Subcutaneous abdominal adipose tissue (tissue), 5 donors: ENCODE measurements around the gene GNAT3.

ENCODE experiments used
- H3K27ac ChIP-seq: one replicate; pipeline ENCODE4 v1.7.0; 2013; ENCODE audit warnings: low read depth, mild to moderate bottlenecking, inconsistent platforms, low read length, moderate library complexity
- H3K27me3 ChIP-seq, 5 donors: one replicate each; pipeline ENCODE4 v1.7.0; 2013; ENCODE audit warnings: low read length in 5 of 5, inconsistent platforms in 1 of 5; ENCODE audit not compliant: control insufficient read depth in 5 of 5, insufficient read depth in 4 of 5
- H3K36me3 ChIP-seq, 5 donors: one replicate each; pipeline ENCODE4 v1.7.0; 2013; ENCODE audit warnings: low read length in 5 of 5; ENCODE audit not compliant: control insufficient read depth in 5 of 5, insufficient read depth in 5 of 5
- H3K4me1 ChIP-seq, 5 donors: one replicate each; pipeline ENCODE4 v1.7.0; 2013; ENCODE audit warnings: low read length in 5 of 5, mild to moderate bottlenecking in 3 of 5, moderate library complexity in 1 of 5; ENCODE audit not compliant: control insufficient read depth in 5 of 5, insufficient read depth in 5 of 5
- H3K4me3 ChIP-seq, 5 donors: one replicate each; pipeline ENCODE4 v1.7.0; 2013; ENCODE audit warnings: low read length in 5 of 5, low read depth in 1 of 5
- H3K9ac ChIP-seq, 5 donors: one replicate each; pipeline ENCODE4 v1.7.0; 2013; ENCODE audit warnings: low read length in 5 of 5, mild to moderate bottlenecking in 4 of 5, moderate library complexity in 3 of 5
- H3K9me3 ChIP-seq, 5 donors: one replicate each; pipeline ENCODE4 v1.7.0; 2013; ENCODE audit warnings: low read length in 5 of 5; ENCODE audit not compliant: control insufficient read depth in 5 of 5
- donor health status: healthy.
- donor health status: healthy.
- donor health status: healthy.
- donor health status: healthy.
- donor health status: healthy.

The GNAT3 gene

DNA sequence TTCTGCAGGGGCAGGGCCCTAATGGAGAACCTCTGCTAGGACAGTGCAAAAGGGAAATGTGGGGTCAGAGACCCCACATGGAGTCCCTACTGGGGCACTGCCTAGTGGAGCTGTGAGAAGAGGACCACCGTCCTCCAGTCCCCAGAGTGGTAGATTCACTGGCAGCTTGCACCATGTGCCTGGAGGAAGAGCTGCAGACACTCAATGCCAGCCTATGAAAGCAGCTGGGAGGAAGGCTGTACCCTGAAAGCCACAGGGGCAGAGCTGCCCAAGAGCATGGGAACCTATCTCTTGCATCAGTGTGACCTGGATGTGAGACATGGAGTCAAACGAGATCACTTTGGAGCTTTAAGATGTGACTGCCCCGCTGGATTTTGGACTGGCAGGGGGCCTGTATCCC is 20.3 kb upstream of the GNAT3 start:
- Histone ChIP-seq H3K9ac (no peak overlapping the region), H3K4me3 (no peak overlapping the region), H3K9me3 (peaks cover 0 to 8% (median 3%) of the 10 kb centered on the region in 5 donors), H3K27me3 (no peaks in the 10 kb centered on the region), H3K27ac (no peak overlapping the region), H3K4me1 (peaks cover 0 to 32% (median 26%) of the 10 kb centered on the region in 5 donors), H3K36me3 (no peaks in the 10 kb centered on the region)

DNA sequence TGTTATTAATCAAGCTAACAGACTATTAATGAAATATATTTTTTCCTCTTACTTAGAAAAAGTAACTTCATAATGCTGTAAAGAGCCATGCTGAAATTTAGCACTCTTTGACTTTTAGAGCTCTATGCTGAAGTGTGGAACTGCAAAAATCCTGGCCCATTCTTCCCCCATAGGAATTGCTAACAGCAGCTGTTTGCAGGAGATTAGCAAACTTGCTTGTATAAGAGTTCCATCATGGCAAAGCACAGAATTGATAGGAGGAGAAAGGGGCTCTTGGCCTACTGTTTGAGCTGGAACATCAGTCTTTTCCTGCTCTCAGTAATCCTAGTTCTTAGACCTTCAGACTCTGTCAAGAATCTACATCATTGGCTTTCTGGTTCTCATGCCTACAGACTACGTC is 18.3 kb upstream of the GNAT3 start:
- Histone ChIP-seq H3K4me3 (no peak overlapping the region), H3K27me3 (no peaks in the 10 kb centered on the region), H3K36me3 (no peaks in the 10 kb centered on the region), H3K9me3 (peaks cover 0 to 8% (median 3%) of the 10 kb centered on the region in 5 donors), H3K4me1 (peaks cover 0 to 31% (median 26%) of the 10 kb centered on the region in 5 donors), H3K9ac (no peak overlapping the region), H3K27ac (peak overlapping the region; percentile 52)

DNA sequence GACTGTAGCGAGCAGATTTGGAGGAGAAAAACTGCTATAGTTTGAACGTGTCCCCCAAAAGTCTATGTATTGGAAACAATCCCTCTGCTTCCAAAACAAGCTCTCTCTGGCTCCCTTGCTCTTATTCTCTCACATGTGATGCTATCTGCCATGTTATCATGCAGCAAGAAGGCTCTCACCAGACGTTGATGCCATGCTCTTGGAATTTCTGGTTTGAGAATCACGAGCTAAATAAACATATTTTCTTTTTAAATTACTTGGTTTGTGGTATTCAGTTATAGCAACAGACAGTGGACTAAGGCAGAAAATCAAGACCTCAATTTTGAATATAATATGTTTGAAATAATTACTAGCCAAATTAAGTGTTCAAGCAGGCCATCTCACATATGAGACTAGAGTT is 17.5 kb upstream of the GNAT3 start:
- Histone ChIP-seq H3K9ac (no peak overlapping the region), H3K27ac (no peak overlapping the region), H3K4me1 (peaks cover 0 to 31% (median 26%) of the 10 kb centered on the region in 5 donors), H3K9me3 (peaks cover 0 to 8% (median 3%) of the 10 kb centered on the region in 5 donors), H3K36me3 (no peaks in the 10 kb centered on the region), H3K4me3 (no peak overlapping the region), H3K27me3 (no peaks in the 10 kb centered on the region)

DNA sequence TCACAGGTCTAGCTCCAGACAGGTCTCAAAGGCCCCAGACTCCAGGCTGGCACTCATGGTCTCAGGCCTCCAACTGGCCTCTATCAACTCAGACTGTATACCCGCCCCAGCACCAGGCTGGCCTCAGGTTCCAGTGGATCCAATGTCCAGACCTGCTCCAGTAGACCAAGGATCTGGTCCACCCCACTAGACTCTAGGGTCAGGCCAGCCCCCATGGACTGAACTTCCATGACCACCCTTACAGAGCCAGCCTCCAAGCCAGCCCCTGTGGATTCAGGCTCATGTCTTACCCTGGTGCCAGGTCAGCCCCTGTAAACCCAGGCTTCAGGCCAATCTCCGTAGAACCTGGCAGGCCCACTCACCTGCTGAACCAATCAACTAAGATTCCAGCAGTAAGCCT is 16.8 kb upstream of the GNAT3 start:
- no peak overlapping the region for H3K27ac ChIP-seq
- H3K4me3 ChIP-seq: no peak overlapping the region
- peaks cover 0 to 35% (median 27%) of the 10 kb centered on the region in 5 donors for H3K4me1 ChIP-seq
- no peak overlapping the region for H3K9ac ChIP-seq
- peaks cover 0 to 8% (median 3%) of the 10 kb centered on the region in 5 donors for H3K9me3 ChIP-seq
- H3K27me3 ChIP-seq: no peaks in the 10 kb centered on the region
- no peaks in the 10 kb centered on the region for H3K36me3 ChIP-seq

DNA sequence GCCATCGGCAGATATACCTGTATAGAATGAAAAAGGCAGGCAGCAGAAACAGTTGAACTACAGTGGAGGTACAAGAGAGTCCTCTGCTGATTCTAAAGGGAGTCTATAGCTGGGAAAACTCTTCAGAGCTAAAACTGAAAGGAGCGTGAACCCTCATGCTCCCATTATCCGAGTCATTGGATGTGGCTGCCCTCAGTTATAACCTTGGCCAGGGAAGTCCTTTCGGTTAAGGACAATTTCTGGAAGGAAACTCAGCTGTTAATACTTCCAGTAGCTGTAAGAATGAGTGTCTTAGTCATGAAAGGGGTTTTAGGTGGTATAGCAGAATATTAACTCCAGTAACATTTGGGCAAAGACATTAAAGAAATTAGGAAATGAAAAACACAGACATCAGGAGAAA is 14.6 kb upstream of the GNAT3 start:
- Histone ChIP-seq H3K27me3 (no peaks in the 10 kb centered on the region), H3K27ac (peak overlapping the region; percentile 50), H3K4me3 (peak overlapping the region in 3 of 5 donors; percentile 37 to 57 (median 46)), H3K9ac (no peak overlapping the region), H3K4me1 (peaks cover 0 to 38% (median 28%) of the 10 kb centered on the region in 5 donors), H3K36me3 (no peaks in the 10 kb centered on the region), H3K9me3 (no peaks in the 10 kb centered on the region)

DNA sequence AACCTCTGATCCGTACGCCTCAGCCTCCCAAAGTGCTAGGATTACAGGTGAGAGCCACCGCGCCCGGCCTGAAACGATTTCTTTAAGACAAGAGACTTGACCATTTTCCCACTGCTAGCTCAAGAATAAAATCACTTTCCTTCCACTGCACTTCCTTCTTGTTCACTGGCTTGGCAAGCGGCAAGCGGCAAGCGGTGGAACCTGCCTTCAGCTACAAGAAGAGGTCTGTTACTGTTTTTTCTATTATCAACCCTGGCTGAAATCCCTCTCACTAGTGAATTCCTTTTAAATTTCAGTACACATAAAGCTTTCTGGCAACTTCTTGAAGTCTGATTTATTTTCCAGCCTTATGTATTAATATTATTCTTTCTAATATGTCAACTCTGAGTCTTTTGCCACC is 12.8 kb upstream of the GNAT3 start:
- H3K27me3 ChIP-seq: no peaks in the 10 kb centered on the region
- H3K9me3 ChIP-seq: no peaks in the 10 kb centered on the region
- no peaks in the 10 kb centered on the region for H3K36me3 ChIP-seq
- peak overlapping the region in 4 of 5 donors; percentile 26 to 61 (median 46) for H3K4me3 ChIP-seq
- H3K4me1 ChIP-seq: peaks cover 0 to 29% (median 12%) of the 10 kb centered on the region in 5 donors
- H3K9ac ChIP-seq: peak overlapping the region in 1 of 5 donors; percentile 51
- peak overlapping the region; percentile 37 for H3K27ac ChIP-seq

DNA sequence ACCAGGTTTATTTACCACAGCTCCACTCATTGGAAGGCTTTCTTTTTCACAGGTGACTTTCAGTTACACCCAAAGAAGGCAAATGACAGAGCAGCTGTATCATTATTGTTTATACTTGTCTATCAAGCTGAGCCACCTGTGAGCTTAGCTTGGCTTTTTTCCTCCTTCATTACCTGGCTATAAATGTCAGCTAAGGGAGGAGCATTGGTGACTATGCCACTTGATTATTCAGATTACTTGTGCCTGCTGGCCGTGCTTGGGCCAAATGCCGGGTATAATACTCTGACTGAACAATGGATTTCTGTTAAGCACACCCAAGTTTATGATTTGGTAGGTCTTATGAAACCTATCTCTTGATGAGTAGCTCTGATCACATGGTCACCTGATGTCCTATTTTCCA is 9.9 kb upstream of the GNAT3 start:
- no peak overlapping the region for H3K9ac ChIP-seq

DNA sequence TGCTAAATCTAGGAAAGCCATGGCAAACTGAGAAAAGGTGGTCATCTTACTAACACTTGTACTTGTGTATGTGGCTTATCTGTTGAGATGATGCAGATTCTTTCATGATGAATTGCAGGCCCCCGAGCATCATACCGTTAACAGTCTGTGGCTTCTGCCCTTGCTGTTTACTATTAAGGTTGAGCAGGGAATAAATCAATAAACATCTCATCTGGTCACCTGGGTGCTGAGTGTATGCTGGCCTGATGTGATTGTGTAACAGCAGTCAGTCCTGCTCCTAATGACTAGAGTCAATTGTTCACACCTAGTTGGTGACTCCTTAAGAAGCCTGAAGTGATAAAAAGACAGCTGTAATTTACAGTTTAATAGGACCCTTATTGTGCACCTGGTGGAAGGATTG is 8.3 kb upstream of the GNAT3 start:
- Histone ChIP-seq H3K9me3 (no peaks in the 10 kb centered on the region), H3K9ac (no peak overlapping the region), H3K4me3 (no peak overlapping the region), H3K4me1 (peaks cover 0 to 30% (median 28%) of the 10 kb centered on the region in 5 donors), H3K27me3 (no peaks in the 10 kb centered on the region), H3K36me3 (no peaks in the 10 kb centered on the region), H3K27ac (no peak overlapping the region)

More for the DNA sequence above, 9.9 kb upstream of the GNAT3 start:
- Histone ChIP-seq H3K9me3 (no peaks in the 10 kb centered on the region), H3K36me3 (no peaks in the 10 kb centered on the region), H3K27ac (no peak overlapping the region), H3K4me3 (no peak overlapping the region), H3K27me3 (no peaks in the 10 kb centered on the region), H3K4me1 (peaks cover 0 to 20% (median 15%) of the 10 kb centered on the region in 5 donors)

DNA sequence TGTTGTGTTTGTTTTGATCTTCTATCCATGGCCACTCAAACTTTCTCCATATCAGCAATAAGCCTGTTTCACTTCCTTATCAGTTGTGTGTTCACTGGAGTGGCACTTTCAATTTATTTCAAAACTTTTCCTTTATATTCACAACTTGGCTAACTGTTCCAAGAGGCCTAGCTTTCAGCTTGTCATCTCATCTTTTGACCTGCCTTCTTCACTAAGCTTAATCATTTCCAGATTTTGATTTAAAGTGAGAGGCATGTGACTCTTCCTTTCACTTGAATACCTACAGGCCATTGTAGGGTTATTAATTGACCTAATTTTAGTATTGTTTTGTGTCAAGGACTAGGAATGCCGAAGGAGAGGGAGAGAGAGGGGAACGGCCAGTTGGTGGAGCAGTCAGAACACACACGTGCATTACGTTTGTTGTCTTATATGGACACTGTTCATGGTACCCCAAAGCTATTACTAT is 5.5 kb upstream of the GNAT3 start:
- Histone ChIP-seq H3K4me1 (peaks cover 0 to 31% (median 26%) of the 10 kb centered on the region in 5 donors), H3K27me3 (no peaks in the 10 kb centered on the region), H3K27ac (peak overlapping the region; percentile 65), H3K9ac (no peak overlapping the region), H3K36me3 (no peaks in the 10 kb centered on the region), H3K4me3 (no peak overlapping the region), H3K9me3 (no peaks in the 10 kb centered on the region)

DNA sequence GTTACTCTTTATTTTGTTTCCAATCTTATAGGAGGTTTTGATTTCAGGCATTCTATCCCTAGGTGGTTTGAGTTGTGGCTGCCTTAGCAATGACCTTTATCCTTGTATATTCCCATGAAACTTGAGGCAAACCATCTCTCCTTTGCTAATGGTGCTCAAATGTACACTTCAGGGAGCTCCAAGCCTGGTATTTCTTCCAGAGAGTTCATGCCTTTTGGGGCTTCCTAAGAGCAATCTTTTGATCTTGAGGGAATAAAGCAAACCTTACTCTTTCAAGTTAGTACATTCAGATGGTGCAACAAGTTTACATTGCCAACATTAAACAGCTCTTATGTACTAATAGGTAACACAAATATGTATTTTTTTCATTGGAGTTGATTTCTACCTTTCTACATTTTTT is 3.4 kb upstream of the GNAT3 start:
- H3K9me3 ChIP-seq: no peaks in the 10 kb centered on the region
- no peaks in the 10 kb centered on the region for H3K27me3 ChIP-seq
- peaks cover 0 to 31% (median 26%) of the 10 kb centered on the region in 5 donors for H3K4me1 ChIP-seq
- H3K4me3 ChIP-seq: no peak overlapping the region
- peak overlapping the region; percentile 68 for H3K27ac ChIP-seq
- H3K9ac ChIP-seq: peak overlapping the region in 1 of 5 donors; percentile 20
- H3K36me3 ChIP-seq: no peaks in the 10 kb centered on the region
